ENCODE results near the gene PTDSS2. TPM values are rescaled to one million over a fixed set of nuclear protein-coding genes. Genes with fewer than 3 reads are reported as not detected.

The PTDSS2 gene
- total and polyA plus RNA-seq, 9 of the 15 experiments (the other 6 are each of a cell fraction or from before 2014, with no cell fraction given) = 0.45 to 53.9 (median 17.2) TPM

- Histone ChIP-seq H3K27ac (ENCODE audit: extremely low read depth, low read depth, low read length) (peak overlapping the region; percentile 22; the same call in 1 of the 3 replicates), H3K9me1 (ENCODE audit: control insufficient read depth, insufficient read depth, low read length) (peaks cover 3% of the 10 kb centered on the region), H3K27me3 (ENCODE audit: control insufficient read depth in 2 of 2, insufficient read depth in 2 of 2, low read length in 2 of 2) (no peaks in the 10 kb centered on the region), H3K4me1 (replicated peaks in 1 of 2; ENCODE audit: control insufficient read depth in 2 of 2, insufficient read depth in 2 of 2, low read length in 2 of 2) (peaks cover 0 to 61% of the 10 kb centered on the region in 2 experiments; a peak in 2 of 5 replicates), H2AFZ (ENCODE audit: low read depth, low read length) (no peak overlapping the region), H3K79me2 (ENCODE audit: control insufficient read depth, insufficient read depth, low read length) (peaks cover 15% of the 10 kb centered on the region), H3K4me2 (ENCODE audit: insufficient read depth, low read length) (no peak overlapping the region), H3K9me3 (replicated peaks; ENCODE audit: control insufficient read depth, insufficient read depth, low read depth, low read length) (peaks cover 4% of the 10 kb centered on the region), H3K9ac (ENCODE audit: insufficient read depth in 1 of 2, low read depth in 2 of 2, low read length in 2 of 2) (peak overlapping the region in 1 of 2 experiments; percentile 43; a peak in 1 of 4 replicates), H3K36me3 (ENCODE audit: control insufficient read depth, insufficient read depth, low read length) (peaks cover 95% of the 10 kb centered on the region), H3K4me3 (no peak overlapping the region), H4K20me1 (replicated peaks; ENCODE audit: control insufficient read depth, insufficient read depth, low read length) (no peaks in the 10 kb centered on the region)
- no TSS peak for BruUV-seq (replicated peaks)
- DNase-seq (ENCODE audit: extremely low read depth in 1 of 4, low spot score in 3 of 4) (peak in 1 of 4 experiments; percentile 31), FAIRE-seq (peak; percentile 46), ATAC-seq (no peak)
- CTCF ChIA-PET (ENCODE audit: low intra/inter-chr PET ratio) = no interaction called here
- 91% methylated on average over 32 of the region's 34 CpGs for WGBS (ENCODE audit: insufficient coverage, low coverage, missing lambda C conversion rate)
- intact Hi-C loops (cut with micrococcal nuclease) = no loop called here
- in situ Hi-C loops (cut with MboI) = no loop called here
- POLR2A ChIA-PET = interaction anchor here (0.6 to 1.8 kb wide), 7 partner anchors 8 to 36 kb away, joined by 3 to 11 read pairs (median 4); partner anchors contain the start of gene RNH1
- no peak for TF ChIP-seq FOXO4 (CRISPR knock-in tag; IDR thresholded peaks at IDR 0.05)
- no peak for TF ChIP-seq GATAD2A (IDR thresholded peaks at IDR 0.05)
- no peak for TF ChIP-seq HMGN3 (IDR thresholded peaks at IDR 0.05; ENCODE audit: borderline replicate concordance, extremely low read depth, insufficient read length, low read depth, low read length)
- TF ChIP-seq RNF219 (CRISPR knock-in tag; IDR thresholded peaks at IDR 0.05) = no peak
- no peak for TF ChIP-seq KLF1 (tag; IDR thresholded peaks at IDR 0.05)
- no peak for TF ChIP-seq KLF10 (CRISPR knock-in tag; IDR thresholded peaks at IDR 0.05)
- TF ChIP-seq NCOA6 (IDR thresholded peaks at IDR 0.05) = no peak
- TF ChIP-seq ZNF41 (CRISPR knock-in tag; conservative IDR thresholded peaks at IDR 0.05) = no peak
- no peak for TF ChIP-seq CBX3 (IDR thresholded peaks at IDR 0.05; ENCODE audit: borderline replicate concordance in 1 of 2, low read length in 2 of 2)
- TF ChIP-seq NCOR1 (IDR thresholded peaks at IDR 0.05) = no peak
- no peak for TF ChIP-seq SMARCC2 (IDR thresholded peaks at IDR 0.05; ENCODE audit: low read depth)
- TF ChIP-seq TAL1 (IDR thresholded peaks at IDR 0.05) = no peak
- no peak; the same call in 1 of the 2 replicates for TF ChIP-seq RBFOX2 (IDR thresholded peaks at IDR 0.05; ENCODE audit: low read depth, low read length)
- TF ChIP-seq RFX5 (IDR thresholded peaks at IDR 0.05; ENCODE audit: low read depth, low read length) = no peak
- no peak for TF ChIP-seq IFI16 (CRISPR knock-in tag; IDR thresholded peaks at IDR 0.05)
- no peak for TF ChIP-seq ELK3 (CRISPR knock-in tag; IDR thresholded peaks at IDR 0.05)
These were observed 46.9 kb downstream of the PTDSS2 start for GRCh38 chr11:496834-497564.
